HepG2 (cell line): ENCODE results near the gene SHROOM1. TPM values are rescaled to one million over a fixed set of nuclear protein-coding genes. Genes with fewer than 3 reads are reported as not detected.

Experiments used
- BATF2 ChIP-seq: sonication (generic); formaldehyde crosslinking; IDR thresholded peaks from 2 replicates; pipeline ENCODE4 v1.8.0; 2022; ENCODE audit warnings: mild to moderate bottlenecking, missing genetic modification reagents, moderate library complexity
- CSRNP2 ChIP-seq: sonication (generic); formaldehyde crosslinking; conservative IDR thresholded peaks from 2 replicates; pipeline ENCODE4 v1.8.0; 2022; ENCODE audit warnings: low read depth, missing genetic modification reagents
- FOXC1 ChIP-seq: sonication (generic); formaldehyde crosslinking; IDR thresholded peaks from 2 replicates; pipeline ENCODE4 v1.8.0; 2022; ENCODE audit warnings: mild to moderate bottlenecking, missing genetic modification reagents, borderline replicate concordance
- FOXK2 ChIP-seq: fragments of 450-650 bp; IDR thresholded peaks from 2 replicates; pipeline ENCODE4 v1.6.1; 2016
- HDAC2 ChIP-seq: sonication (generic); formaldehyde crosslinking; IDR thresholded peaks from 2 replicates; pipeline ENCODE4 v1.4.0; 2020; ENCODE audit warnings: missing genetic modification reagents
- HES4 ChIP-seq: sonication (generic); formaldehyde crosslinking; IDR thresholded peaks from 2 replicates; pipeline ENCODE4 v1.9.0; 2021; ENCODE audit warnings: mild to moderate bottlenecking, missing genetic modification reagents, borderline replicate concordance
- HIVEP1 ChIP-seq: sonication (generic); formaldehyde crosslinking; IDR thresholded peaks from 2 replicates; pipeline ENCODE4 v1.4.0; 2020; ENCODE audit warnings: mild to moderate bottlenecking, missing genetic modification reagents
- HNRNPH1 ChIP-seq: fragments of 200-400 bp; formaldehyde crosslinking; optimal IDR thresholded peaks from 2 replicates; pipeline ENCODE3; 2017; ENCODE audit warnings: mild to moderate bottlenecking, low read depth, low read length
- MXD1 ChIP-seq: sonication (generic); formaldehyde crosslinking; IDR thresholded peaks from 2 replicates; pipeline ENCODE4 v1.4.0; 2020; ENCODE audit warnings: mild to moderate bottlenecking, missing genetic modification reagents
- SRSF1 ChIP-seq: fragments of 200-400 bp; formaldehyde crosslinking; optimal IDR thresholded peaks from 2 replicates; pipeline ENCODE3; 2017; ENCODE audit warnings: mild to moderate bottlenecking, low read depth, low read length, moderate library complexity
- ZFP36L2 ChIP-seq: sonication (generic); formaldehyde crosslinking; IDR thresholded peaks from 2 replicates; pipeline ENCODE4 v1.4.0; 2020; ENCODE audit warnings: missing genetic modification reagents
- ZNF430 ChIP-seq: sonication (generic); formaldehyde crosslinking; IDR thresholded peaks from 2 replicates; pipeline ENCODE4 v1.9.0; 2021; ENCODE audit warnings: mild to moderate bottlenecking, missing genetic modification reagents
- ZNF451 ChIP-seq: sonication (generic); formaldehyde crosslinking; IDR thresholded peaks from 2 replicates; pipeline ENCODE4 v1.5.0; 2020; ENCODE audit warnings: mild to moderate bottlenecking, missing genetic modification reagents
- ZNF552 ChIP-seq: sonication (generic); formaldehyde crosslinking; IDR thresholded peaks from 2 replicates; pipeline ENCODE4 v1.9.0; 2022; ENCODE audit warnings: missing genetic modification reagents, mild to moderate bottlenecking, borderline replicate concordance
- ZNF572 ChIP-seq: sonication (generic); formaldehyde crosslinking; IDR thresholded peaks from 2 replicates; pipeline ENCODE4 v1.5.1; 2020; ENCODE audit warnings: mild to moderate bottlenecking, missing genetic modification reagents
- ZNF7 ChIP-seq: IDR thresholded peaks from 2 replicates; pipeline ENCODE4 v1.6.1; 2016; ENCODE audit warnings: missing biosample characterization, missing genetic modification reagents
- polyA plus RNA-seq, 8 experiments: library from polyadenylated mRNA; depleted of rRNA in 3 of 8; stranded (reverse) in 7 of 8; unstranded in 1 of 8; fragments of >200 nt; fragmentation: Illumina TruSeq in 4 of 8; extraction: Trizol in 4 of 8; gene quantifications; 2 replicates each; pipeline versions ENCODE4 v1.2.1 to v1.2.3, GENCODE V29; 2011 to 2016; ENCODE audit warnings: low read depth in 4 of 8, missing spikeins in 1 of 8, mixed read lengths in 1 of 8; ENCODE audit not compliant: insufficient read depth in 1 of 8
- total RNA-seq, 5 experiments: library from RNA; depleted of rRNA; stranded (reverse); fragments of >200 nt; fragmentation: Illumina TruSeq; extraction: Trizol; gene quantifications; 2 replicates each; pipeline ENCODE4 v1.2.3, GENCODE V29; 2016; ENCODE audit warnings: low read depth in 1 of 5
- TF ChIP-seq, protein P1 (sequence below): sonication (generic); formaldehyde crosslinking; IDR thresholded peaks from 2 replicates; pipeline ENCODE4 v1.4.0; 2020; ENCODE audit warnings: missing genetic modification reagents, borderline replicate concordance
- TF ChIP-seq, protein P2 (sequence below): sonication (generic); formaldehyde crosslinking; IDR thresholded peaks from 2 replicates; pipeline ENCODE4 v1.8.1; 2023; ENCODE audit warnings: mild to moderate bottlenecking, inconsistent platforms, moderate library complexity, missing genetic modification reagents, borderline replicate concordance
- TF ChIP-seq, protein P3 (sequence below): sonication (generic); formaldehyde crosslinking; IDR thresholded peaks from 2 replicates; pipeline ENCODE4 v1.5.1; 2020; ENCODE audit warnings: missing genetic modification reagents, mild to moderate bottlenecking, borderline replicate concordance

The SHROOM1 gene
- total and polyA plus RNA-seq, 2 of the 13 experiments (the other 11 are each of a cell fraction or from before 2014, with no cell fraction given), result 18.2 to 25.7 TPM

- no peak for TF ChIP-seq CSRNP2 (CRISPR knock-in tag)
- TF ChIP-seq HNRNPH1, result no peak
- peak; percentile 93 for TF ChIP-seq SRSF1
- TF ChIP-seq HES4, result peak; percentile 43; the same call in 1 of the 2 replicates
- TF ChIP-seq ZNF451 (CRISPR knock-in tag), result no peak; the same call in 1 of the 2 replicates
- TF ChIP-seq ZFP36L2, result no peak
- TF ChIP-seq, protein P1, sequence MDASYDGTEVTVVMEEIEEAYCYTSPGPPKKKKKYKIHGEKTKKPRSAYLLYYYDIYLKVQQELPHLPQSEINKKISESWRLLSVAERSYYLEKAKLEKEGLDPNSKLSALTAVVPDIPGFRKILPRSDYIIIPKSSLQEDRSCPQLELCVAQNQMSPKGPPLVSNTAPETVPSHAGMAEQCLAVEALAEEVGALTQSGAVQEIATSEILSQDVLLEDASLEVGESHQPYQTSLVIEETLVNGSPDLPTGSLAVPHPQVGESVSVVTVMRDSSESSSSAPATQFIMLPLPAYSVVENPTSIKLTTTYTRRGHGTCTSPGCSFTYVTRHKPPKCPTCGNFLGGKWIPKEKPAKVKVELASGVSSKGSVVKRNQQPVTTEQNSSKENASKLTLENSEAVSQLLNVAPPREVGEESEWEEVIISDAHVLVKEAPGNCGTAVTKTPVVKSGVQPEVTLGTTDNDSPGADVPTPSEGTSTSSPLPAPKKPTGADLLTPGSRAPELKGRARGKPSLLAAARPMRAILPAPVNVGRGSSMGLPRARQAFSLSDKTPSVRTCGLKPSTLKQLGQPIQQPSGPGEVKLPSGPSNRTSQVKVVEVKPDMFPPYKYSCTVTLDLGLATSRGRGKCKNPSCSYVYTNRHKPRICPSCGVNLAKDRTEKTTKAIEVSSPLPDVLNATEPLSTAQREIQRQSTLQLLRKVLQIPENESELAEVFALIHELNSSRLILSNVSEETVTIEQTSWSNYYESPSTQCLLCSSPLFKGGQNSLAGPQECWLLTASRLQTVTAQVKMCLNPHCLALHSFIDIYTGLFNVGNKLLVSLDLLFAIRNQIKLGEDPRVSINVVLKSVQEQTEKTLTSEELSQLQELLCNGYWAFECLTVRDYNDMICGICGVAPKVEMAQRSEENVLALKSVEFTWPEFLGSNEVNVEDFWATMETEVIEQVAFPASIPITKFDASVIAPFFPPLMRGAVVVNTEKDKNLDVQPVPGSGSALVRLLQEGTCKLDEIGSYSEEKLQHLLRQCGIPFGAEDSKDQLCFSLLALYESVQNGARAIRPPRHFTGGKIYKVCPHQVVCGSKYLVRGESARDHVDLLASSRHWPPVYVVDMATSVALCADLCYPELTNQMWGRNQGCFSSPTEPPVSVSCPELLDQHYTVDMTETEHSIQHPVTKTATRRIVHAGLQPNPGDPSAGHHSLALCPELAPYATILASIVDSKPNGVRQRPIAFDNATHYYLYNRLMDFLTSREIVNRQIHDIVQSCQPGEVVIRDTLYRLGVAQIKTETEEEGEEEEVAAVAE (CRISPR knock-in tag), result peak; percentile 76; the same call in 1 of the 2 replicates
- peak; percentile 70; the same call in 1 of the 2 replicates for TF ChIP-seq MXD1 (CRISPR knock-in tag)
- TF ChIP-seq HDAC2 (CRISPR knock-in tag), result peak; percentile 66
- TF ChIP-seq, protein P2, sequence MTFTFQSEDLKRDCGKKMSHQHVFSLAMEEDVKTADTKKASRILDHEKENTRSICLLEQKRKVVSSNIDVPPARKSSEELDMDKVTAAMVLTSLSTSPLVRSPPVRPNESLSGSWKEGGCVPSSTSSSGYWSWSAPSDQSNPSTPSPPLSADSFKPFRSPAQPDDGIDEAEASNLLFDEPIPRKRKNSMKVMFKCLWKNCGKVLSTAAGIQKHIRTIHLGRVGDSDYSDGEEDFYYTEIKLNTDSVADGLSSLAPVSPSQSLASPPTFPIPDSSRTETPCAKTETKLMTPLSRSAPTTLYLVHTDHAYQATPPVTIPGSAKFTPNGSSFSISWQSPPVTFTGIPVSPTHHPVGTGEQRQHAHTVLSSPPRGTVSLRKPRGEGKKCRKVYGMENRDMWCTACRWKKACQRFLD (CRISPR knock-in tag), result no peak
- TF ChIP-seq, protein P3, sequence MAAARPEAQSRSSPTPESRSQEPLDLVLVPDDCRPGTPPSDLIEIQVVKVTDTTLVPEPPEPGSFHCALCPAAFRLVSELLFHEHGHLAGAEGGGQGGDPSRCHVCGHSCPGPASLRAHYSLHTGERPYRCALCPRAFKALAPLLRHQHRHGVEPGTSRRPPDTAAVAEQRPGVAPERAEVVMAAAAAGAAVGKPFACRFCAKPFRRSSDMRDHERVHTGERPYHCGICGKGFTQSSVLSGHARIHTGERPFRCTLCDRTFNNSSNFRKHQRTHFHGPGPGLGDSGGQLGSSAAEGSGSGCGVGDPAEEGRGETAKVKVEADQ (CRISPR knock-in tag), result no peak; the same call in 1 of the 2 replicates
- TF ChIP-seq HIVEP1 (CRISPR knock-in tag), result no peak; the same call in 1 of the 2 replicates
- TF ChIP-seq ZNF552 (CRISPR knock-in tag), result no peak
- TF ChIP-seq ZNF430 (CRISPR knock-in tag), result peak; percentile 74; the same call in 1 of the 2 replicates
- TF ChIP-seq ZNF572, result no peak
- TF ChIP-seq FOXC1 (CRISPR knock-in tag), result peak; percentile 38; the same call in 1 of the 2 replicates
- TF ChIP-seq FOXK2, result peak; percentile 82
- TF ChIP-seq ZNF7 (CRISPR knock-in tag), result no peak
- TF ChIP-seq BATF2 (CRISPR knock-in tag), result peak; percentile 57; the same call in 1 of the 2 replicates
Observed at GRCh38 chr5:132866342-132867045, 36.0 kb upstream of the SHROOM1 start, which contains the start of the genes GDF9 and UQCRQ (continued).
